Superior temporal gyrus (tissue), 1 donor: ENCODE data around the gene CAMKMT.

ENCODE experiments used
- DNase-seq: peaks from one replicate; pipeline ENCODE4 v3.0.0-alpha.2; 2016; ENCODE audit errors: extremely low spot score

The CAMKMT gene

DNA sequence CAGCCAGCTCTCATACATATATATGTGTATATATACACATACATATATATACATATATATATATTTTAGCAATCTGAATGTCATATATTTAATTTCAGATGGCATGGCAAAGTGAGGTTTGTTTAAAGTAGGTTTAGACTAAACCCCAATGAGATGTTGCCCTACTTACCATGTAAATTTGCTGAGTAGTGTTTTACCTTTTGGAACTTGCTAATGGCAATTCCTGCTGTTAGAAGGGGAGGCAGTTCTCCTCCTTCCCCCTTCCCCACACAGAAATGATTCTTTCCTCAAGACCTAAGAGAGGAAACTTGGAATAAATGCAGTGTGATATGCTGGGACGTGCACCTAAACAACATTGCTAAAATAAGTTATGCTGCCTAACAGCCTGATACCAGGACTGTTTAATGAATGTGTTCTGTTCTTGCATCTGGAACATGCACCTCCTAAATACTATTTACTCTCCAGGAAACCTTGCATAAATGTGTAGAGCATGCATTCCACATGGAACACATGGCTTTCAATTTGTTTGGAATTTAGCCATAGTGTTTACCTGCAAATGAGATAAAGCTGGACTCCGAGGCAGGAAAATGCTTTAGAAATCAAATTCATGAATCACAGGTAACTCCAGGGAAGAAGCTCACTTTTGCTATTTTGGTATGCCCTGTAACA, 326.8 kb downstream of the CAMKMT start:
- DNase-seq: no peak

DNA sequence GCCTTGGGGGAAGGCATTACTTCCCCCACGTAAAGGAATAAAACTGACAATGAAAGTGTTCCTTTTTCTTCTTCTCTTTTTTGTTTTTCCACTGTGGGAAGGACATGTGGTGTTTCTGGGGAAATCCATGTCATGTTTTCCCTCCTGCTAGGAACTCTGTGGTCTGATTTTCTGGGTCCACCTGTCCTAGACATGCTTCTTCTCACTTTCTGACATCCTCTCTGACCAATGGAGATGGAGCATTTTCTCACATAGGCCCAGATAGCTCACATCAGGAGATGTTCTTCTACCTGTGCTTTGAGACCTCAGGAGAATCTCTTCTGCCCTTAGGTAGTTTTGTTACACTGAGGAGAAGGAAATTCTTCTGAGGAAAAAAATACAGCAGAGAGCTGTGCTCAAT, 327.8 kb downstream of the CAMKMT start:
- DNase-seq: no peak

GRCh38 chr2:44691174-44691785, 329.5 kb downstream of the CAMKMT start:
- DNase-seq: no peak

DNA sequence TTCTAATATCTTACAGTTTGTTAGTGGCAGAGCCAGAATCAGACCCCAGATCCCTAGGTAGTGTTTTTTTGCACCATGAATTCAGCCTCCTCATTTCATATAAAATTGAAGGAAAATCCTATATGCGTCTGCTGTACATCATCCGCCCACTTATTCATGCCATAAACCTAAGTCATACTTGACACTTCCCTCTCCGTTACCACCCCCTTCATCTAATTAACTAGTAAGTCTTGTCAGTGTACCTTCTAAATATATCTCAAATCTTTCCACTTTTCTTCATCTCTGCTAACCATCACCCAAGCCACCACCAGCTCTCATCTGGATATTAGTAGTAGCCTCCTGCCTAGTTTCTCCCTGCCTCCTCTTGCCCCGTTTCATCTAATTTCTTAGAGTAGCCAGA, 331.1 kb downstream of the CAMKMT start:
- DNase-seq: no peak

DNA sequence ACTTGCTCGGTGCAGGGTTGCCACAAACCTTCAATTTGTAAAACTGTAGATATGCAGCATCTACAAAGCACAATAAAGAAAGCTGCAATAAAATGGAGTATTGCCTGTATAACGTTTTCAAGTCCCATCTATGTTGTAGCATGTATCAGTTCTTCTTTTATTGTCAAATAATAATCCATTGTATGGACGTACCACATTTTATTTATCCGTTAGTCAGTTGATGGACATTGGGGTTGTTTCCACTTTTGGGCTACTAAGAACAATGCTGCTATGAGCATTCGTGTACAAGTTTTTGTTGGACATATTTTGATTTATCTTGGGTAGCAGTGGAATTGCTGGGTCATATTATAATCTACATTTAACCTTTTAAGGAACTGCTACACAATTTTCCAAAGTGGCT, 339.1 kb downstream of the CAMKMT start:
- DNase-seq: no peak

DNA sequence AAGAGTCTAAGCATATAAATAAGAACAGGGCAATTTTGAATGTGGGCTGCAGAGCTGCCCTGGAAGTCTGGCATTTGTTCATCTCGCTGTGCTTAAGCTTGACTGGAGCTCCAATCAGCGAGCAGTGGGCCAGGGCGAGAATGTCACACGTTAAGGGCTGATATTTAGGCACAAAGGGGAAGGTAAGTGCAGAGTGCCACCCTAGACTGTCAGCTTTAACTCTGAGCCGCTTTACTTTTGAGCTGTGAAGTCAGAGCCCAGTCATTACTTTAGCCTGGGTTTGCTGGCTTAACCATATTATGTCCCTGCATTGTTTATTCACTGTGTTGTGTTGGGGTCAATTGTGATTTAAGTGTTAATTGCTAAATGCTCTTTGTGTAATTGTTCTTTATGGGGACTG, 343.6 kb downstream of the CAMKMT start:
- DNase-seq: no peak

- no peak for DNase-seq
Observed at GRCh38 chr2:44705876-44706480, 344.2 kb downstream of the CAMKMT start.

DNA sequence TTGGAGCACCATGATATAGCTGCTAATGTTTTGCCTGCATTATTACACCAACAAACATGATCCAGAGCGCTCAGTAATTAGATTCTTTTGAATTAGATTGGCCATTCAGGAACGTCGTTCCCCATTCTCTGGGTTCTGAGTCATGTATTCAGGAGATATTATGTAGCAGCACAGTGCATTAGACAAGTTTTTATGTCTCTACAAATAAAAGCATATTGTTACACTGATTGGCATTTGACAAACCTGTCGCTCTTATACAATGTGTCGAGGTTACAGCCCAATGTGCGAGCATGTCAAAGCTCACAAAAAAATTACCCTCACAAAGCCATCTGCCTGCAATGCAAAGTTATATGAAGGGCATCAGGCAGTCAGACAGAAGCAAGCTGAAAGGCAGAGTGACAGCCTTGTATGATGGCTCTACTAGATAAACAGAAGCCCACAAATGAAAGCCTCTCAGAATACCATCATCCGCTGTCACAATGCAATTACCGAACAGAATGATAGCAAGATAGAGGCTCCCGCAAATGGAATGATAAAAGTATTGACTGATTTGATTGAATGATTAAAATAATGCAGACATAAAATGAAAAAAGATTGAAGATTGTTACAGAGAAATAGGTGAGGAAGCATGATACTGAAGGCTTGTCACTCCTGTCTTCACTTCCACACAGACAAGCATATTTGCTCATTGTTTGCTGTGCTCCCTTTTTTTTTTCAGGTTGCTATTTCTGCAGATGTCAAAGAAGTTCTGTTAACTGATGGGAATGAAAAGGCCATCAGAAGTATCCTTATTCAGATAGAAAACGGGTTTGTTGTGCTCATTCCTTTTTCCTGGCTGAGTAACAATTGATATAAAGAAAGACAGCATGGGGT, 345.2 kb downstream of the CAMKMT start:
- DNase-seq: peak; percentile 44

- DNase-seq: no peak
Observed at GRCh38 chr2:44707945-44708660, 346.4 kb downstream of the CAMKMT start.

DNA sequence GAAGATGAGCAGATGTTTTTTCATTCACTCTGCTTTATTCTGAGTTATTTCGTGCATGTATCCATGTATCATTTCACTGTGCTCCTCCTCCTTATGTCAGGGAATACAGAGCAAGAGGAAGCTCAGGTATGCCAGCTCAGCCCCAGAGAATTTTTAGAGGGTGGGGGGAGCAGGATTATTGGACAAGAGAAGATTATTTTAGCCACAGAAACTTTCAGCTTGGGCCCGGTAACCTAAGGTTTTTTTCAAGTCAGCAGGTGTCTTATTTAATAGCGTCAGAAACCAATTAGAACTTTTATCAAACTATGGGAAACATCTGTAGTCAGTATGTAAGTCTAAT, 346.9 kb downstream of the CAMKMT start:
- no peak for DNase-seq

- no peak for DNase-seq
Observed at GRCh38 chr2:44713170-44713569, 351.4 kb downstream of the CAMKMT start.

GRCh38 chr2:44715671-44716081, 353.9 kb downstream of the CAMKMT start:
- DNase-seq: peak; percentile 57

DNA sequence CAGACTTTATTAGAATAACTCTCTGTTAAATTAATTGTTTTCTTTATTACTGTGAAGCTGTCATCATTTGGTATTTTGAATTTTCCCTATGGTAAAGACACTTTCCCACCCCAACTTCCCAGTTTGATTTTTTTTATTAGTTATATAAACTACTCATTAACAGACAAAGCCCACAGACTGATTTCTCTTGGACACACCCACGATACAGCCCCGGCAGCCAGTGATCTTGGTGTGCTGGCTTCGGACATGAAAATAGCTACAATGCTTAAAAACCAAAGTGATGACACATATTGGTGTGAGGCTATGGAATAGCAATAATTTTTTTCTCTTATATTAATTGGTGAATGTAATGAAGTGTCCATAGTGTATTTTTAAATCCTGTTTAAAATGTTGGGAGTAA, 354.4 kb downstream of the CAMKMT start:
- DNase-seq: no peak

DNA sequence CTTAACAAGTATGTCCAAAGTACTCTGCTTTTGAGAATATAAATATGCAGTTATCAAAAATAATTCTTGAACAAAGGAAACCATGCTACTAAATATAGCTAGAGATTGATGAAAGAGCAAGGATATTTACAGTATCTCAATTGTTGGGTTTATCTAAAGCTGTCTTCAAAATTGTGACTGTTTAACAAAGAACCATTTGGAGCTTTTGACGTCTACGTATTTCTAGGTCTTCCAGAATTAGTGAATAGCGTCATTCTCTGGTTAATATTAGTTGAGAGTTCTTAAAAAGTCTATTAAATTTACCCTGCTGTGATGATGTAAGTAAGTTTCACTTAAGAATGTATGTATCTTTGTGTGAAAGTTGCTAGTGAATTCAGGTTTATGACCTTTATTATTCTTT, 356.7 kb downstream of the CAMKMT start:
- DNase-seq: no peak

- DNase-seq: no peak
Observed at GRCh38 chr2:44719562-44719961, 357.8 kb downstream of the CAMKMT start.

DNA sequence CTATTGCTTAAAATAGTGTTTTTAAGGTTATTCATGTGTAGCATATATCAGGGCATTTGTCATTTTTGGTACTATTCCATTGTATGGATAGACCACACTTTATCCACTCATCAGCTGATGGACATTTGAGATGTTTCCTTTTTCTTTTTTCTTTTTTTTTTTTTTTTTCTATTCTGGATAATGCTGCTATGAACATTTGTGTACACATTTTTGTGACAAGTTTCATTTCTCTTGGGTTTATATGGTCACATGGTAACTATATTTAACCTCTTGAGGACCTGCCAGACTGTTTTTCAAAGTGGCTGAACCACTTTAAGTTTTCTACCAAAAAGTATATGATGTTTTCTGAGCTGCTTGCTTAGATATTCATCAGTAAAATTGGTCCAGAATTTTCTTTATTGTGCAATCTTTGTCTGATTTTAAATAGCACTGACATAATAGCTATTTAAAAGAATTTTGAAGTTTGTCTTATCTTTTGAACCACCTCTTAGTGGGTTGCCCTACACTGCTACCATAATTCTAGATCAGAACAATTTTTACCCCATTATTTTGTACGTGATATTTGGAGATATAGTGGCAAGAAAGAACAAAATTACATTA, 360.4 kb downstream of the CAMKMT start:
- DNase-seq: no peak

DNA sequence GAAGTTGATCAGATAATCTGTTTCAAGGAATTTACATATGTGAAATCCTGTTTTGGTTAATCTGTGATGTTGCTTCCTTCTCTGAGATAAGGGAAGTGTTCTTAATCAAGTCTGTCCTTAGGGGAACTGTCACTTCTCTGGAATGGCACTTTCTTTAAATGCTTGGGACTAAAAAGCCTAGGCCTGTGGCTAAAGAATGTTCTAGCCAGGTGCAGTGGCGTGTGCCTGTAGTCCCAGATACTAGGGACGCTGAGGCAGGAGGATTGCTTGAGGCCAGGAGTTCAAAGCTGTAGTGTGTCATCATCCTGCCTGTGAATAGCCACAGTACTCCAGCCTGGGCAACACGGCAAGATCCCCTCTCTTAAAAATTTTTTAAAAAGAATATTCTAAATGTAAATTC, 362.2 kb downstream of the CAMKMT start:
- DNase-seq: no peak

- DNase-seq: no peak
Observed at GRCh38 chr2:44730593-44730992, 368.8 kb downstream of the CAMKMT start.

- DNase-seq: no peak
Observed at GRCh38 chr2:44731505-44731904, 369.8 kb downstream of the CAMKMT start.

GRCh38 chr2:44736270-44736942, 374.7 kb downstream of the CAMKMT start:
- DNase-seq: no peak

DNA sequence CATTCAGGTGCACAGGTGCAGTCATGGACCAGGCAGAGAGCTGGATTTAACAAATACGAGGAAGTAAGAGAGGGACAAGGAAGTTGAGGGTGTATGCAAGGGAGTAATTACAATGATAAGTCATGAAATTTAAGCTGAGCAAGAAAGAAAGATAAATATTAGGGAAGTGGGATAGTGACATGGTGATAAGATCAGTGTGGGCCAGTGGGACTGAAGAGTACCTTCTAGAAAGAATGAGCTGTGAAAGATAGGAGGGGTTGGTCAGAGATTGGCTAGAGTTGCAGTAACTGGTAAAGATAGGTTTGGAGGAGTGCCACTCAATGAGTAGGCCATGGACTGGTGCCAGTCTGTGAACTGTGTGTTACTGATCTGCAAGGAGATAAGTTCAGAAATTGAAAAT, 378.9 kb downstream of the CAMKMT start:
- no peak for DNase-seq
